ENCODE results near the gene HEY2. TPM values are rescaled to one million over a fixed set of nuclear protein-coding genes. Genes with fewer than 3 reads are reported as not detected.

Gene HEY2
- total and polyA plus RNA-seq, 10 of the 15 experiments (the other 5 are each of a cell fraction or from before 2014, with no cell fraction given): 0.01 to 0.32 (median 0.08) TPM; not detected in 4

- TF ChIP-seq ATF3 (IDR thresholded peaks at IDR 0.05; ENCODE audit: borderline replicate concordance, extremely low read depth, low read depth, low read length) (no peak), LARP7 (IDR thresholded peaks at IDR 0.05) (no peak), STAT3 (IDR thresholded peaks at IDR 0.05; ENCODE audit: low read depth, low read length) (no peak), ZNF592 (IDR thresholded peaks at IDR 0.05) (no peak), JUND (IDR thresholded peaks at IDR 0.05; ENCODE audit: low read depth, low read length) (no peak; the same call in 1 of the 2 replicates), RB1 (IDR thresholded peaks at IDR 0.05; ENCODE audit: borderline replicate concordance) (no peak), HDAC2 (IDR thresholded peaks at IDR 0.05) (no peak), MYB (IDR thresholded peaks at IDR 0.05; ENCODE audit: borderline replicate concordance, low read depth, low read length) (no peak), BCL3 (IDR thresholded peaks at IDR 0.05; ENCODE audit: borderline replicate concordance, insufficient read depth, low read depth, low read length, poor library complexity, severe bottlenecking) (peak; percentile 60), RELA (IDR thresholded peaks at IDR 0.05; ENCODE audit: borderline replicate concordance, partially characterized antibody) (peak; percentile 72), SKIL (IDR thresholded peaks at IDR 0.05; ENCODE audit: low read depth, poor library complexity, severe bottlenecking) (no peak), ZNF217 (IDR thresholded peaks at IDR 0.05) (no peak), SUPT20H (IDR thresholded peaks at IDR 0.05; ENCODE audit: borderline replicate concordance, control insufficient read depth, low read depth, low read length) (no peak), MAX (IDR thresholded peaks at IDR 0.05; ENCODE audit: low read depth, low read length) (no peak), IKZF1 (conservative IDR thresholded peaks at IDR 0.05) (peak; percentile 61; the same call in 1 of the 2 replicates), ZBTB4 (CRISPR knock-in tag; IDR thresholded peaks at IDR 0.05) (no peak), YBX1 (IDR thresholded peaks at IDR 0.05) (no peak), HDAC6 (IDR thresholded peaks at IDR 0.05; ENCODE audit: unreplicated experiment) (no peak), MEF2B (IDR thresholded peaks at IDR 0.05; ENCODE audit: partially characterized antibody, poor library complexity, severe bottlenecking) (no peak)
Measured at GRCh38 chr6:125807293-125807692, 57.9 kb downstream of the HEY2 start (continued).
